HTR-8/SVneo (cell line): ENCODE measurements around the gene FBLN2.

Source experiments
- DNase-seq: peaks from one replicate; pipeline ENCODE4 v3.0.0; 2011; ENCODE audit warnings: low spot score, mixed read lengths; ENCODE audit not compliant: insufficient read length
- FAIRE-seq: peaks from 2 replicates; lab custom pipeline; 2011; peaks lifted over from hg19 to GRCh38; lab: Jason Lieb, UNC

Gene FBLN2

GRCh38 chr3:13575459-13576061 is 26.6 kb downstream of the FBLN2 start:
- no peak for DNase-seq
- peak; percentile 70 for FAIRE-seq

GRCh38 chr3:13577181-13578121 is 28.5 kb downstream of the FBLN2 start:
- DNase-seq (no peak), FAIRE-seq (no peak)

- DNase-seq (no peak), FAIRE-seq (no peak)
Observed at GRCh38 chr3:13578251-13578650, 29.3 kb downstream of the FBLN2 start.

GRCh38 chr3:13579063-13579462 is 30.1 kb downstream of the FBLN2 start:
- DNase-seq (no peak), FAIRE-seq (no peak)

- DNase-seq: no peak
- FAIRE-seq: no peak
Observed at GRCh38 chr3:13580256-13581023, 31.5 kb downstream of the FBLN2 start.

GRCh38 chr3:13581485-13582365 is 32.8 kb downstream of the FBLN2 start:
- FAIRE-seq (no peak), DNase-seq (no peak)

GRCh38 chr3:13582366-13583250 is 33.7 kb downstream of the FBLN2 start:
- DNase-seq (no peak), FAIRE-seq (no peak)

- FAIRE-seq (no peak), DNase-seq (no peak)
Observed at GRCh38 chr3:13583251-13584180, 34.6 kb downstream of the FBLN2 start.

- DNase-seq (no peak), FAIRE-seq (no peak)
Observed at GRCh38 chr3:13584427-13584891, 35.5 kb downstream of the FBLN2 start.

- FAIRE-seq (no peak), DNase-seq (no peak)
Observed at GRCh38 chr3:13584901-13585300, 36.0 kb downstream of the FBLN2 start.

- FAIRE-seq: no peak
- no peak for DNase-seq
Observed at GRCh38 chr3:13587442-13587841, 38.5 kb downstream of the FBLN2 start.

GRCh38 chr3:13588221-13588701 is 39.3 kb downstream of the FBLN2 start:
- FAIRE-seq: no peak
- no peak for DNase-seq

GRCh38 chr3:13588993-13589392 is 40.1 kb downstream of the FBLN2 start:
- DNase-seq: no peak
- no peak for FAIRE-seq

- DNase-seq: no peak
- no peak for FAIRE-seq
Observed at GRCh38 chr3:13590841-13591520, 42.1 kb downstream of the FBLN2 start.

- no peak for DNase-seq
- no peak for FAIRE-seq
Observed at GRCh38 chr3:13593615-13594014, 44.7 kb downstream of the FBLN2 start.

GRCh38 chr3:13594146-13594545 is 45.2 kb downstream of the FBLN2 start:
- no peak for DNase-seq
- FAIRE-seq: no peak

GRCh38 chr3:13594991-13595421 is 46.1 kb downstream of the FBLN2 start:
- FAIRE-seq: no peak
- DNase-seq: no peak
